ENCODE measurements around the gene GGNBP2. TPM values are rescaled to one million over a fixed set of nuclear protein-coding genes. Genes with fewer than 3 reads are reported as not detected.

Gene GGNBP2
- total RNA-seq: 46.5 and 48.1 TPM in 2 replicates

GRCh38 chr17:36544307-36545076 is at the start of gene GGNBP2:
GGNBP2 (plus strand) TSS chr17:36544919; CDS start chr17:36545725, 806 bp downstream.

GRCh38 chr17:36534840-36535668 is 9.7 kb upstream of the GGNBP2 start, which contains the start of the genes MYO19 and PIGW:
MYO19 (minus strand) TSS chr17:36534868; CDS start chr17:36532538, 2,330 bp downstream.
PIGW (plus strand) TSS chr17:36534987; CDS start chr17:36537102, 2,115 bp downstream.

GRCh38 chr17:36591434-36592315 is 47.0 kb downstream of the GGNBP2 start, which contains the start of gene DHRS11:
DHRS11 (plus strand) TSS chr17:36591879; CDS start chr17:36592010, 131 bp downstream.

GRCh38 chr17:36601303-36602029 is 56.7 kb downstream of the GGNBP2 start, which contains the start of gene MRM1:
MRM1 (plus strand) TSS chr17:36601583; CDS start chr17:36601811, 228 bp downstream.

Other genes with a start within 250 kb of the GGNBP2 start
- not detected in 2 replicates for gene TBC1D3G, start 221.0 kb upstream of the GGNBP2 start, total RNA-seq
- gene TBC1D3H, start 156.5 kb upstream of the GGNBP2 start, total RNA-seq: not detected in 2 replicates
- 14.7 and 15.1 TPM in 2 replicates for gene ZNHIT3, start 58.2 kb upstream of the GGNBP2 start, total RNA-seq
- 52.9 and 73.5 TPM in 2 replicates for gene MYO19, start 10.1 kb upstream of the GGNBP2 start, total RNA-seq
- 6.6 and 9.0 TPM in 2 replicates for gene PIGW, start 9.9 kb upstream of the GGNBP2 start, total RNA-seq
- 5.1 and 9.6 TPM in 2 replicates for gene DHRS11, start 47.0 kb downstream of the GGNBP2 start, total RNA-seq
- gene MRM1, start 56.7 kb downstream of the GGNBP2 start, total RNA-seq: 4.4 and 5.1 TPM in 2 replicates